Subcutaneous adipose tissue (tissue), 4 donors: ENCODE results near the gene KIF21A. TPM values are rescaled to one million over a fixed set of nuclear protein-coding genes. Genes with fewer than 3 reads are reported as not detected.

Source experiments
- CTCF ChIP-seq: fragments of 450-650 bp; IDR thresholded peaks from one replicate; pipeline ENCODE4 v1.5.1; 2016; ENCODE audit warnings: low read depth, mild to moderate bottlenecking, control low read depth, antibody characterized with exemption, moderate library complexity
- total RNA-seq, 4 donors: library from RNA; depleted of rRNA; stranded (reverse); fragments of >200 nt; gene quantifications; one replicate each; pipeline ENCODE4 v1.1.0, GENCODE V29; 2016

Gene KIF21A
- total RNA-seq, 4 donors from 2014 or later: 9.2 to 27.1 (median 20.8) TPM

GRCh38 chr12:39413836-39414771 lies 28.8 kb downstream of the KIF21A start:
- TF ChIP-seq CTCF: no peak

- no peak for TF ChIP-seq CTCF
These were observed 30.7 kb downstream of the KIF21A start for GRCh38 chr12:39412210-39412609.

GRCh38 chr12:39406262-39406661 lies 36.7 kb downstream of the KIF21A start:
- TF ChIP-seq CTCF: no peak

GRCh38 chr12:39405580-39405979 lies 37.3 kb downstream of the KIF21A start:
- TF ChIP-seq CTCF: no peak

GRCh38 chr12:39404000-39404399 lies 38.9 kb downstream of the KIF21A start:
- no peak for TF ChIP-seq CTCF

- no peak for TF ChIP-seq CTCF
These were observed 39.5 kb downstream of the KIF21A start for GRCh38 chr12:39403376-39403775.

- TF ChIP-seq CTCF: no peak
These were observed 40.0 kb downstream of the KIF21A start for GRCh38 chr12:39402922-39403321.
